Stimulated activated CD8-positive, alpha-beta memory T cell treated with anti-CD3 and anti-CD28 coated beads, Interleukin-15, amount 100 ng/mL, for 48 hours (primary cell): Measurements from ENCODE around the gene CERS6.

Experiments used
- DNase-seq, 2 donors: peaks; one replicate each; pipeline ENCODE4 v3.0.0-alpha.2; 2020; ENCODE audit warnings: low read depth in 2 of 2

Gene CERS6

DNA sequence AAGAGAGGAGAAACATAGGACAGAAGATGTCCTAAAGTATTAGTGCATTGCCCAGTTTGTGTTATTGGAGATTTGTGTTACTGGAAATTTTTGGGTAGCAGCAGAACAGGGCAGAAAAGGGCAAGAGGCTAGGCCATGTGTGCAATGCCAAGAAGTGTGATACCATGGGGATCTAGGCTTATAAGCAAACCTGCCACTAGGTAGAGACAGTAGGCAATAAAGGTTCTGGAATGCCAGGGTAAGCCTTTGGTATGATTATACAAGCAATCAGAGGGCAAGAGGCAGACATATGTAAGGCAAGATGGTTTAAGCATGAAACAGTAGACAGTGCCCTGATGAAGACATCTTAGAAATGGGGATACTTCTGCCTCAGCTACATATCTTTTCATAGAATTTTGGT is 12.3 kb upstream of the CERS6 start:
- DNase-seq, result no peak

DNA sequence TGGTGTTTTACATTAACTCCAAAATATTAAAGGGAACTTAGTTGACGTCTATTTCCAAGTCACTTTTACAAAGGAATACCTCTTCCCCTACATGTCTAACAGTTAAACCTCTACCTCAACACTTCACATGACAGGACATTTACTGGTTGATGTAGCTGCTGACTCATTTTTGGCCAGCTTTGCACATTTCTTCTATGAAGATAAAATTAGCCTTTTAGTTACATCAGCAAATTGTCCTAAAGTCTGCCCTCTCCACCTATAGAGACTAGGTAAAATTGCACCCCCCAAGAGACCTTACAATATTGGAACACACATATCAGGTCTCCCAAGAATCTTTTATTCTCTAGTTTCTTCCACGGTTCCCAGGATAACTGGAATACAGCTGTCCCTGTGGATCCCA is 10.1 kb upstream of the CERS6 start:
- DNase-seq, result no peak

DNA sequence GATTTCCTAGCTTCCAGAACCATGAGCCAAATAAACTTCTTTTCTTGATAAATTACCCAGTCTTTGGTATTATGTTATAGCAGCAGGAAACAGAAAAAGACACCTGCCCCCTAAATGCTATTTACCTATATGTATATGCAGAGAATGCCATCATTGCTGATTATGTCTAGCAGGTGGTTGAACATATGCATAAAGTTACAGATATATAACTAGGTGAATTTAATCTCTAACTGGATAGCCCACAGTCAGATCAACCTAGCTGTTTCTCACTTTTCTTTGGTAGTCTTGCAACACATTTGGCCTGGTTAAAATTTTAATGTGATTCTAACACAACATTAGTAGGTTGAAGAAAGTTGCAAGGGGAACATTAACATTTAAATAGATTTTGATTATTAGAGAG is 7.1 kb upstream of the CERS6 start:
- DNase-seq, result no peak

DNA sequence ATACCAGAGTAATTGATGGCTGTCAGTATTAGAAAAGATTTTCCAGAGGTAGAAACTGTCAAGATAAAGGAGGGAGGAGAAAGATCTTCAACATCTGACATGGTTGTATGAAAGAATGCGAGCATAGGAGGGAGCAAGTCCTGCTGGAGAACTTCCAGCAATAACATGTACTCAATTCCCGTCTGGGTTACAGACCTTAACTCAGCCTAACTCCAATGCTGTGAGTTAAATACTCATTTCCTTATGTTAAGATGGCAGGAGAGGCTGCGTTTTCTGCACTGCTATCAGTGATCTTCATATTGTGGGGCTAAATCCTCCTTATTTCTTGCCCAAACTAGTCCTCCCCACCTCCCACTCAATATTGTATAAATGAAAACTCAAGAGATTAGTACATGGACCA is 6.7 kb upstream of the CERS6 start:
- DNase-seq, result no peak

DNA sequence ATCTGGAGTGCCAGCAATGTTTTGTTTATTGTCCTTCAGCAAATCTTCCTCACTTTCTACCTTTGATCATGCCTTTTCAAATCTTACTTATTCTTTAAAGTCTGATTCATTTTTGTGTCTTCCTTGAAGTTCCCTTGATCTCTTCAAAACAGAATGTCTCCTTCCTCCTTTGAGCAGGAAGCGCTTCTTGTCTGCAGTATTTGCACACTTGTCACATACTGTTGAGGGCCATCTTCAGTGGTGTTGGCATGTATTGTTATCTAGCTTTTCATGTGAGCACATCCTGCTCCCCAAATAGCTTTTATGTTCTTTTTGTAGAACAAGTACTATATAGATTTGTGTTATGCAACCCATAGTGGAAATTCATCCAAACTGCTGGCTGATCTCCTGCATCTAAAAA is 5.9 kb upstream of the CERS6 start:
- DNase-seq, result no peak

DNA sequence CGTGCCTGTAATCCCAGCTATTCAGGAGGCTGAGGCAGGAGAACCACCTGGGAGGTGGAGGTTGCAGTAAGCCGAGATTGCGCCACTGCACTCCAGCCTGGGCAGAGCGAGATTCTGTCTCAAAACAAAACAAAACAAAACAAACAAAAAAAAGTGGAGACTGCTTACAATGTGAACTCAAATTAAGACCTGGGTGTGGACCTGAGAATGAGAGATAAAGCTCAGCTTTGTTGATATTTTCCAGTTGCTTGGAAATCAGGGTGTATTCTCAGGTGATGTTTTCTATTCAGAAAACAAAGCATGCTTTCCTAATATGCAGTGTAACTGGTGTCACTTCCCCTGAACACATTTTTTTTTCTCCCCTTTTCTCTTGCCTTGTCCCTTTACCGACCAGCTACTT is 5.3 kb upstream of the CERS6 start:
- DNase-seq, result no peak

DNA sequence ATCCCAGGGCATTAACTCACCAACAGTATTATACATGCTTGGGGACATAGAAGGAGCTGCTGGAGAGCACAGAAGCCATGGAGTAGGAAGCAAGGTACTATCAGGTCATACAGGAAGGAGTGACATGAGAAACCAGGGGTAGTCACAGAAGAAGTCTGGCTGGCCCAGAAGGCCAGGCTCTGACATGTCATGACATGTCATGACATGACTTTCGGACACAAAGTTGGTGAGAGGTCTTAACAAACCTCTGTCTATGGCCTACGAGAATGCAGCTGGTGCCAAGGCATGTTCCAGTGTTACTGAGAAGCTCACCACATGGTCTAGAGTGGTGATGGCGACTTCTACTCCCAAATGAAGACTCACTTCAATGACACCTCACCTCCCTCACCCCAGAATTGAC is 3.3 kb upstream of the CERS6 start:
- no peak for DNase-seq

DNA sequence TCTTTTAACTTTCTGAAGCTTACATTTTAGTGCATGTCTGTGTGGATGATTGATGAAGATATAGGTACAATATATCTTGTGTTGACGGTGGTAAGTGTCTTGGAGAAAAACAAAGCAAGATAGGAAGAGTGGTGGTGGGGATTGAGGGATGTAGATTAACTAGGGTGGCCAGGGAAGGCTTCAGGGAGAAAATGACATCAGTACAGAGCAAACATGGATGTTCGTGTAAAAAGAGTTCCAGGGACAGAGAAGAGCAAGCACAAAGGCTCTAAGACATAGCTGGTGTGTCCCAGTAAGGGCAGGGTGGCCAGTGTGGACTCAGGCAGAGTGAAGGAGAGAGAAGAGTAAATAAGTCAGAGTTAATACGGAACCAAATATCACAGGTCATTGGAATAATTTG is 2.7 kb upstream of the CERS6 start:
- no peak for DNase-seq

DNA sequence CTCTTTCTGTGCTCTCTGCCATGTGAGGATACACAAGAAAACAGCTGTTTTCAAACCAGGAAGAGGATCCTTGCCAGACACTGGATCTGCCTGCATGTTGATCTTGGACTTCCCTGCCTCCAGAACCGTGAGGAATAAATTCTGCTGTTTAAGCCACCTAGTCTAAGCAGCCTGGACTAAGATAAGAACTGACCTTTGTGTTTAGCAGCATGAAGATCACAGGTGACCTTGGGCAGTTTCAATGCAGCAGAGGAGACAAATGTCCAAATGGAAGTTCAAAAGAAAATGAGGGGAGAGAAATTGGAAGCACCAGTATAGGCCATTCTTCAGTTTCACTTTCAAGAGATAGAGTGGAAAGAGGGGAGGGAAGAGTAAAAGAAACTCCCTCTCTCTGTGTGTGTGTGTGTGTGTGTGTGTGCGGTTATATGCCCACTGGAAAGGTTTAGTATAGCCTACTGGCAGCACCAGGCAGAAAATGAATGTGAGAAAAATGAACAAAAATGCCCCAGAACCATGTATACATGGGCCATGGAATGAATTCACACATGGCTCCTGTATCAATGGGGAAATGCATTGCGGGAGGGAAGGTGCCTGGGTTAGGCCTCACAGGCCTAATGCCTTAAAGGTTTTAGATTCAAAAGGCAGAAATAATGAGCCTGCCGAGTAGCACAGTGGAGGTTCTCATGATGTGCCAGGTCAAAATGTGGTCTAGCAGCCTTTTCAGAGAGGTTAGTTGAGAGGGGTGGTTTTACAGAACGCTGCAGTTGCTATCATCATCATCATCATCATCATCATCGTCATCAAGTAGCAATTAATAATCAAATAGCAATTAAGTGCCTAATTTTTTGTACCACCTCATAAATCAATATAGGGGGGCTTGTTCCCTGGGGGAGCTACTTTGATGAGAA is 1.1 kb upstream of the CERS6 start:
- DNase-seq, result no peak

DNA sequence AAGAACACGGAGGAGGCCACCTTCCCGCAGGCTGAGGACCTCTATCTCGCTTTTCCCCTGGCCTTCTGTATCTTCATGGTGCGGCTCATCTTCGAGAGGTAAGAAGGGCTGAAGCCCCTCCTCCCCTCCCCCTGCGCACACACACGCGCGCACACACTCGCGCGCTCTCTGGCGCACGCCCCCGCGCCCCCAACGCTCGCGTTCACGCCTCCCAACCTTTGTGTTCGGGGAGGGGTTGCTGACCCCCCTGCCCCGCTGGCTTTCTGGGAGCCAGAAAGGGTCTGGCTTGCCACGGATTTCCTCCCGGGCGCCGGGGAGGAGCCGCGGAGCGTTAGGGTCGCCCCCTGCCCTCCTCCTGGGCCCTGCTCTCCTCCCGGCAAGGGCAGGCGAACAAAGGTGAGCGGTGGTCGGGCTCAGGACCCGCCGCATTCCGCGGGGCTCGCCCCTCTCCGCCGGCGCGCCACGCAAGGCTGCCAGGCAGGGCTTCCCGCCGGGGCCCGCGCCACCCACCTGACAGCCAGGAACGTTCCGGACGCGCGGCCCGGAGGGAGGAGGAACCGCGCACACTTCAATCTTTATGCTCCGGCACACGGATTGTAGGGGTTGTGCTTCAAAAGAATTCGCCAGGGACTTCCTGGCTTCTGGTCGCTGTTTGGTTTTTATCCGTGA is 583 bp downstream of the CERS6 start:
- DNase-seq, result peak; percentile 26 to 30

DNA sequence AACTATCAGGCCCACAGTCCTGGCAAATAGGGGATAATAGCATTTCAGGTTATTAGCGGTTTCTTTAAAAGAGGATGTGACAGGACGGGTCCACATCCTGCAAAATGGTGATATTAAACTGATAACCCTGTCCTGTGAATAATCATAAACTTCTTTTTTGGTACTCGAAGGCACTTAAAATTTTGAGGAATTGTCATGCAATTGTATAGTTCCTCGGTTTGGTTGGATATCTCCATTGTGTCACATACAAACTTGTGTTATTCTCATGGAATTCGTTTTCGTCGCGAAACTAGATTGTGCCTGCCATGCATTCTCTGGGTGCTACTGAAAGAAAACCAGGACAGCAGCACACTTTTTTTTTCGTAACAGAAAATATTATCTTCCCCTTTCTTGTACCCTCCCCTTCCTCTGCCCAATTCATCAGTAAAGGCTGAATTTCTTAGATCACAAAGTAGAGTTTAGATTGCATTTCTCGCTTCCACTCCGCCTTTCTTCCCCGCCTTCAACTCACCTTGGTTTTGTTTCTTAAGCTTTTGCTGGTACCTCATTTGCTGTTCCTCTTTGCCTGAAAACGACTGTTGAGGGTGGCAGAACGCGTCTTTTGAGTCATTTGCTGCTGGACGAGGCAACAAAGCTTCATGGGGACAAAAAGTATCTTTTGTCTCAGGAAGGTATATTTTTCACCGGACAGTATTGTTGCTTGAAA is 1.3 kb downstream of the CERS6 start:
- DNase-seq, result no peak

DNA sequence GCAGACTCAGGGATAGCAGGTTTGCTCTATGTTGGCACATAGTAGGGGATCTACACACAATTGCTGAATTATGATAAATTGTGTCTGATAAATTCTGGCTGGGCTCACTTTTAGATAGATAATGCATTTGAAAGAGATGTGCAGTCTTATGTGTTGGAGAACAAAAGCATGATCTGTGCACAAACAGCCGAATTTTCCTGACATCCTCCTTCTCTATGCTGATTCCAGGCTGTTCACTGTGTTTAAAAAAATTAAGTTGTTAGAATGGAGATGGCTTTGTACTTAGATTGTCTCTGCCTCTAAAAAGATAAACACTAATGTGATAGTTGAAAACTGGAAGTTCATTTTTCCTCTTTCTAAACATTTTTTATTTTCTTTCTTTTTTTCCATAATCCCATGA is 2.1 kb downstream of the CERS6 start:
- DNase-seq, result no peak

DNA sequence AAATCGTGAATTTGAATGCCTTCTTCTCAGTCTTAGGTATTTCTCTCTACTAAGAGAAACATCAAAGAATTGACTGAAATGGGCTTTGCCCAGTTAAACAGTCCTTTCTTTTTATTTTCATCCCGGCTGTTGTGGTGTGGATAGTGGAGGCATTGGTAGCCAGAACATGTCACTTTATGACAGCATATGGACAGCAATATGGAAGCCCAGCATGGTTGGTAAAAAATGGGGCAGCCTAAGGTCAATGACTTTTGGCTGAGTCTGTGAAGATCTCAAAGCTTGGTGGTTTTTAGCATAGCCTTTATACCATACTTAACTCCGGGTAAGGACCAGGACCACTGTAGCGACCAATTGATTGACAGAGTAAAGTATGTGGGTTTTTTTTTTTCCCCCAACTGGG is 3.2 kb downstream of the CERS6 start:
- DNase-seq, result no peak

DNA sequence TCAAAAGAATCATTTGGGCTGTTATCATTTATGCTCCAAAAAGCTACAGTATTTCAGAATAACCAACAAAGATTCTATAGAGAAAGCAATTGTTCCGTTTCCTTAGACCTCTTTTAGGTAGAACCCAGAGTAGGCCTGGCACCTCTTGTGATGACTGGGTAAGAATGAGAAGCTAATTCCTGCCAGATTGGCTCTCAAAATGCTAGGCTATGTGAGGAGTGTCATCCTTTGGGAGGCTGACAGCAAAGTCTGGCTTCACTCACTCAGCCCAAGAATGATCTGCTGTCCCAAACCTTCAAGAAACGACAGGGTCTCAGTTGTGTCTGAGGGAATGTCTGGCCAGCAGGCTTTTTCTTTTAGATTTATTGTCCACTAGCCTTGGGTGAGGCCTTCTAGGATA is 4.5 kb downstream of the CERS6 start:
- no peak for DNase-seq

DNA sequence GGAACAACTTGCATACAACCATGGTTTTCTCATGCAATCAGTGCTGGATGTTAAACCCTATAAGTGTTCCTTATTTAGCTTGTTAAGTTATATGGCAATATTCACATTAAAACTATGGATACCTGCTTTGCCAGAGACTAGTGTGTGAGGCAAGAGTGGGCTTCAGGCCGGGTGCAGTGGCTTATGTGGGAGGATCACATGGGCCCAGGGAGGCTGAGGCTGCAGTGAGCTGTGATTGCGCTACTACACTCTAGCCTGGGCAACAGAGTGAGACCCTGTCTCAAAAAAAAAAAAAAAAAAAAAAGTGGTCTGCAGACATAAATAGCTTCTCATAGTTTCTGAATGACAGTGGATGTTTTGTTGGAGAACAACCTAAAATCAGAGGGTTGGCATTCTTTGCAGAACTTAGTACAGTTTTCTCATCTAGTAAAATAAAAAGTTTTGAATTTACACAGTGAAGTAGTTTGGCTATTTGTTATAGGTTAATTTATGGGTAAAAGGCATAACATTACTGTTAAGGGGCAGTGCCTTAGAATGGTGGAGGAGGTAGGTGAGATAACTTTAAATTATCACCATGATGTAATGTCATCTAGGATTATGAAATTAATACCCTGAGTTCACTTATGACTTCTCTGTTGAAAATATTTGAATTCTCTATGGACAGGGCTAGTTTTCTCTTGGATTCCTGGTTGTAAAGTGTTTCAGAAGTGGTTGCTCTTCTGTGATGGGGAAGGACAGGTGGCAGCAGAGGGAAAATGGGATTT is 5.3 kb downstream of the CERS6 start:
- no peak for DNase-seq

DNA sequence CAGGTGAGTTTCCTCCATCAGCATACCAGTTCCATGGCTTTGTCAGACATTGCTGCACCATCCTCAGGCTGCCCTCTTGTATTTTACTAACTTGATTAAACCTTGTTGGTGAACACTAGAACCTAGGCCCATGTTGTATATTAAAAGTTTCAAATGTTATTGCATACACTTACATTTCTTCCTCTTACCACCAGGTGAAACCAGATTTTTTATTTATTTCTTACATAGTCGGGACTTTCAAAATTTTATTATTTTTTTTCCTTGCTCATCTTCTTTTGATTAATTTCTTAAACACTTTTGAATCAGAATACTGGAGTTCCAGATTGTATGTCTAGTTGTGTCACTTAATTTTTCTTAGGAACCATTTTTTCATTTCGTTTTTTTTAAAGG is 5.9 kb downstream of the CERS6 start:
- DNase-seq, result no peak

DNA sequence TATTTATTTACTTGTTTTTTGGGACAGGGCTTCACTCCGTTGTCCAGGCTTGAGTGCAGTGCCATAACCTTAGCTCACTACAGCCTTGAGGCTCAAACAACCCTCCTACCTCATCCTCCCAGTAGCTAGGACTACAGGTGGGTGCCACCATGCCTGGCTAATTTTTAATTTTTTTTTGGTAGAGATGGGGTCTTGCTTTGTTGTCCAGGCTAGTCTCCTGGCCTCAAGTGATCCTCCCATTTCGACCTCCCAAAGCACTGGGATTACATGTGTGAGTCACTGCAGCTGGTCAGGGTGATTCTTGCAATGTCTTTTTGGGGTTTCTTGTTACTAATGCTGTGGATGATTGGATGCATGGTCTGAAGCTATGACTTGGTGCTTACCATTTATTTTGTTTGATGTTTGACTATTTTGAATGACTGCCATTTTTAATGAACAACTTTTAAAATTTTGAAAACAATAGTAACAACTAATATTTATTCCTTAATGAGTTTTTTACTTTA is 6.5 kb downstream of the CERS6 start:
- DNase-seq, result no peak

DNA sequence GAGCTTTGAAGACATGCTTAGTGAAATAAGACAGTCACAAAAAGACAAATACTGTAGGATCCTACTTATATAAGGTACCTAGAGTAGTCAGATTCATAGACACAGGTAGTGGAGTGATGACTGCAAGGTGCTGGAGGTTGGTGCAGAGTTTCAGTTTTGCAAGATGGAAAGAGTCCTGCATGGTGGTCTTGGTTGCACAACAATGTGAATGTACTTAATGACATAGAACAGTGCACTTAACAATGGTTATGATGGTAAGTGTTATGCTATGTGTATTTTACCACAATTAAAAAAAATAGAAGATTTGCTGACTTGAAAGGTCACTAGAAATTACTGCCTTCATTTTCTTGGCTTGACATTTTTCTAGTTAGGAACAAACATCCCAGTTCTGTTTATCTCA is 9.5 kb downstream of the CERS6 start:
- peak in 1 of 2 donors; percentile 8 for DNase-seq

DNA sequence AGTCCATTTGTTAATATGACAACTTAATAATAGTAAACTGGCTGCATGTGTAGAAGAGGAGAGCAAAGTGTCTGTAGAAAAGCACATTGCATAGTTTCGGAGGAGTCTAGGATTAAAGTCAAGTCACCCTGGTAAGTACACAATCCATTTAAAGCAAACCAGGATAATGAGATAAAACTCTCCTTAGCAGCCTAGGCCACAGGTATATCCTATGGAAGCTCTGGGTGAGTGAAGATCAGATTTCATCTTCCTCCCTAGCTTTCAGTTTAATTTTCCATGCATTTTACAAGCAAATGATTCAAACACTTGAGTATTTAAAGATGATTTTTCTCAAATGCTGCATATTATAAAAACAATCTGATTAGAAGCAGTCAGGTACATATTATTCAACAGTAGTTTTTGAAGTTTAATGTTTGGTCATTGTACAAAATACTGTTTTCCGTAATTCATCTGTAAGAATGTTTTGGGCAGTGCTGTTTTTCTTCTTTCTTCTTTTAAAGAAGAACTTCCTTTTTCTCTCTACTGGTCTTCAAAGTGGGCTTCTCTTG is 10.2 kb downstream of the CERS6 start:
- DNase-seq, result no peak

DNA sequence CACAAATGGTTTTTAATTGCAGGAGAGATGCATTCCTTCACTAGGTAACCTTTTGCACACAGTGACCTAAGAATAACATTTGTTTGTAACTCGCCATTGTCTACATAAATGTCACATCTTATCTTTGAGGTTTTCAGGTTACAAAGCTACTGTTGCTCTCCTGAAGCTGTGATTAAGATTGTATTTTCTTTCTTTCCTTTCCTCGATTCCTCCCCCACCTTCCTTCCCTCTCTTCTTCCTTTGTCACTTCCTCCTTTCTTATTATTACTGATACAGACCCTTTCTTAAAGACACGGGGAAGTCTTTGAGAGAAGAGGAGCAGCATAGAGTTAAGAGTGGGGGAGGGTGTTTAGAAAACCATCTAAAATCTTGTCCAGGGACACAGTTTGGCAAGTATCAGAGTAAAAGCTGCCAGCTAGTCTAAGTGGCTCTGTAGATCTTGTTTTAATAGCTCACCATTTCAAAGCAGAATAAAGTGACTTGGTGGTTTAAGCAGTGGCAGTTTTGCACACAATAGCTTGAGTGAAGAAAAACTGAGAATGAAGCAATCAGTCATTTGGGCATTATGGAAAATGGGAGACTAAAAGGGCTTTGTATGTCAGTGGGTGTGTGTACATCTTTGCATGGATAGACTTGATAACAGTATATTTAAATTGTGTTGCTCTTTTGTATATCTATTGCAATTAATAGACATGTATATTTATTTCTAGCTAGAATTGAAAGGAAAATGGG is 10.9 kb downstream of the CERS6 start:
- no peak for DNase-seq

DNA sequence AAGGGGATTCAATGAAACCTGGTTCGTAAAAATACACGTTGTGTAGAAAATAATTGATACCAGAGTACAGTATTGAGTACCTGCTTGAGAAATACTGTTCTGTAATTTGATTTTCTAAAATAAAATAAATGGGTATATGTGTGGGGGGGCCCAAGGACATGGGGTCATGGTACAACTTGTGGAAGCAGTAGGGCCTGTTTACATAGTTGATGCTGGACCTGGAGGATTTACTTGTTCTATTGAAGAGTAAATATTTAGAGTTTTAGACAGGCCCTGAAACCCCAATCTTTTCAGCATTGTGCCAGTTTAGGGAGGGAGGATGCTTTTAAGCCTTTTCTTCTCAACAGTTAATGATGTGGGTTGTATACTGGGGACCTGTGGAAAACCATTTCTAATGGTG is 11.7 kb downstream of the CERS6 start:
- no peak for DNase-seq
